H1 (cell line): Measurements from ENCODE around the gene TFPT. TPM values are rescaled to one million over a fixed set of nuclear protein-coding genes. Genes with fewer than 3 reads are reported as not detected.

Source experiments
- CTCF ChIA-PET: fragments of 300-600 bp; sonication (Branson Sonifier 250); formaldehyde crosslinking; loops from one replicate; lab custom pipeline; 2021; ENCODE audit not compliant: partially characterized antibody; lab: Charles Lee
- POLR2A ChIA-PET: fragments of 300-600 bp; sonication (Branson Sonifier 250); formaldehyde crosslinking; loops from one replicate; lab custom pipeline; 2021; ENCODE audit warnings: inconsistent platforms; ENCODE audit not compliant: partially characterized antibody; lab: Charles Lee
- DNase-seq, 2 experiments: peaks; one replicate each; pipeline versions ENCODE4 v3.0.0 to v3.0.0-alpha.2; 2010 to 2022; ENCODE audit warnings: low spot score in 2 of 2, low read depth in 1 of 2, mixed read lengths in 1 of 2
- FAIRE-seq: peaks from 2 replicates; lab custom pipeline; 2011; peaks lifted over from hg19 to GRCh38; lab: Jason Lieb, UNC
- H2AFZ ChIP-seq: 2 replicates; pipeline ENCODE4 v1.8.1; 2012; ENCODE audit warnings: low read length, inconsistent platforms
- H2AK5ac ChIP-seq: 2 replicates; pipeline ENCODE4 v1.6.1; 2013; ENCODE audit warnings: low read depth, low read length
- H2BK120ac ChIP-seq: replicated peaks from 2 replicates; pipeline ENCODE3; 2013; ENCODE audit warnings: low read depth, low read length, inconsistent platforms
- H2BK12ac ChIP-seq: 2 replicates; pipeline ENCODE4 v1.6.1; 2013; ENCODE audit warnings: low read depth, low read length
- H2BK15ac ChIP-seq: 2 replicates; pipeline ENCODE4 v1.6.1; 2013; ENCODE audit warnings: low read length
- H2BK20ac ChIP-seq: 2 replicates; pipeline ENCODE4 v1.6.1; 2013; ENCODE audit warnings: low read length
- H2BK5ac ChIP-seq: 2 replicates; pipeline ENCODE4 v1.6.1; 2013; ENCODE audit warnings: low read depth, low read length
- H3K14ac ChIP-seq: 2 replicates; pipeline ENCODE4 v1.6.1; 2013; ENCODE audit warnings: inconsistent platforms; ENCODE audit not compliant: insufficient read length
- H3K18ac ChIP-seq: 2 replicates; pipeline ENCODE4 v1.6.1; 2013; ENCODE audit warnings: low read length; ENCODE audit errors: extremely low read depth
- H3K23ac ChIP-seq: 2 replicates; pipeline ENCODE4 v1.6.1; 2013; ENCODE audit warnings: inconsistent platforms; ENCODE audit not compliant: insufficient read length
- H3K23me2 ChIP-seq: 2 replicates; pipeline ENCODE4 v1.6.1; 2013; ENCODE audit warnings: low read depth, low read length
- H3K27ac ChIP-seq: 2 replicates; pipeline ENCODE4 v1.6.1; 2011; ENCODE audit warnings: low read depth, low read length, inconsistent platforms
- H3K27me3 ChIP-seq, 4 experiments: replicated peaks in 1 of 4; 1 replicate in 1 of 4; 2 replicates in 3 of 4; pipeline versions ENCODE4 v1.6.1 to v1.8.1; 2011 to 2013; ENCODE audit warnings: low read length in 3 of 4, mild to moderate bottlenecking in 3 of 4, inconsistent platforms in 2 of 4, mixed read lengths in 2 of 4, moderate library complexity in 1 of 4; ENCODE audit not compliant: control insufficient read depth in 3 of 4, insufficient read depth in 3 of 4; ENCODE audit errors: extremely low read depth in 1 of 4
- H3K36me3 ChIP-seq, 4 experiments: 2 replicates each; pipeline versions ENCODE4 v1.6.1 to v1.8.1; 2011 to 2013; ENCODE audit warnings: mild to moderate bottlenecking in 4 of 4, low read length in 3 of 4, moderate library complexity in 2 of 4, control low read depth in 1 of 4, inconsistent platforms in 1 of 4; ENCODE audit not compliant: insufficient read depth in 4 of 4, control insufficient read depth in 2 of 4
- H3K4ac ChIP-seq: replicated peaks from 2 replicates; pipeline ENCODE3; 2013; ENCODE audit warnings: low read length, low read depth, mixed read lengths, inconsistent platforms; ENCODE audit not compliant: insufficient read length
- H3K4me1 ChIP-seq, 4 experiments: replicated peaks in 1 of 4; 1 replicate in 1 of 4; 2 replicates in 3 of 4; pipeline versions ENCODE4 v1.6.1 to v1.8.1; 2011 to 2013; ENCODE audit warnings: low read length in 3 of 4, inconsistent platforms in 2 of 4, mixed read lengths in 1 of 4; ENCODE audit not compliant: insufficient read depth in 4 of 4, control insufficient read depth in 3 of 4
- H3K4me2 ChIP-seq, 2 experiments: 2 replicates each; pipeline versions ENCODE4 v1.6.1 to v1.8.1; 2011 to 2013; ENCODE audit warnings: low read depth in 2 of 2, low read length in 2 of 2, control low read depth in 1 of 2, inconsistent platforms in 1 of 2, mild to moderate bottlenecking in 1 of 2; ENCODE audit not compliant: insufficient read depth in 1 of 2
- H3K4me3 ChIP-seq, 4 experiments: fragments of 200-600, 300-600 bp in 1 of 4; sonication (generic), shearing (Covaris generic), sonication (Bioruptor Twin) in 1 of 4; 2 replicates each; pipeline versions ENCODE4 v1.5.1 to v1.8.1; 2011 to 2016; ENCODE audit warnings: low read length in 4 of 4, low read depth in 3 of 4, control low read depth in 2 of 4, inconsistent platforms in 2 of 4, mild to moderate bottlenecking in 2 of 4, mixed read lengths in 1 of 4, moderate library complexity in 1 of 4; ENCODE audit not compliant: insufficient read depth in 2 of 4; ENCODE audit errors: extremely low read depth in 1 of 4
- H3K56ac ChIP-seq: replicated peaks from 2 replicates; pipeline ENCODE3; 2013; ENCODE audit warnings: low read depth, mild to moderate bottlenecking, mixed read lengths, low read length, inconsistent platforms; ENCODE audit not compliant: insufficient read length
- H3K79me1 ChIP-seq: 2 replicates; pipeline ENCODE4 v1.6.1; 2013; ENCODE audit warnings: low read depth, low read length, control low read depth
- H3K79me2 ChIP-seq, 2 experiments: 2 replicates each; pipeline versions ENCODE4 v1.6.1 to v1.8.1; 2012 to 2013; ENCODE audit warnings: low read length in 2 of 2, mild to moderate bottlenecking in 2 of 2, inconsistent platforms in 1 of 2; ENCODE audit not compliant: insufficient read depth in 2 of 2, control insufficient read depth in 1 of 2
- H3K9ac ChIP-seq, 4 experiments: replicated peaks in 1 of 4; 1 replicate in 1 of 4; 2 replicates in 3 of 4; pipeline versions ENCODE4 v1.6.1 to v1.8.1; 2011 to 2013; ENCODE audit warnings: low read depth in 3 of 4, low read length in 3 of 4, control low read depth in 2 of 4, mild to moderate bottlenecking in 2 of 4, moderate library complexity in 2 of 4, inconsistent platforms in 1 of 4; ENCODE audit errors: extremely low read depth in 1 of 4
- H3K9me3 ChIP-seq, 2 experiments: 2 replicates each; pipeline versions ENCODE4 v1.6.1 to v1.8.1; 2012 to 2013; ENCODE audit warnings: mild to moderate bottlenecking in 2 of 2, moderate library complexity in 2 of 2, control low read depth in 1 of 2, inconsistent platforms in 1 of 2, low read depth in 1 of 2, low read length in 1 of 2, mixed read lengths in 1 of 2; ENCODE audit not compliant: insufficient read depth in 2 of 2
- H4K20me1 ChIP-seq, 2 experiments: replicated peaks in 1 of 2; 2 replicates each; pipeline versions ENCODE3 to v1.8.1; 2011 to 2013; ENCODE audit warnings: inconsistent platforms in 2 of 2, low read length in 2 of 2, mild to moderate bottlenecking in 1 of 2; ENCODE audit not compliant: insufficient read depth in 2 of 2, control insufficient read depth in 1 of 2
- H4K5ac ChIP-seq: 2 replicates; pipeline ENCODE4 v1.6.1; 2013; ENCODE audit warnings: low read length, low read depth, mixed read lengths, inconsistent platforms; ENCODE audit not compliant: insufficient read length
- H4K8ac ChIP-seq: 2 replicates; pipeline ENCODE4 v1.8.0; 2013; ENCODE audit warnings: mild to moderate bottlenecking, moderate library complexity, low read length, inconsistent platforms; ENCODE audit not compliant: insufficient read depth; ENCODE audit errors: extremely low read depth
- H4K91ac ChIP-seq: replicated peaks from 2 replicates; pipeline ENCODE3; 2013; ENCODE audit warnings: low read length, mixed read lengths, inconsistent platforms; ENCODE audit not compliant: insufficient read length
- POLR2A ChIP-seq, 2 experiments: IDR thresholded peaks; 1 replicate in 1 of 2; 2 replicates in 1 of 2; pipeline ENCODE4 v1.6.1; 2011; ENCODE audit warnings: low read depth in 2 of 2, low read length in 2 of 2, mild to moderate bottlenecking in 2 of 2; ENCODE audit errors: control extremely low read depth in 1 of 2
- WGBS, 2 experiments: shearing (Covaris generic) in 1 of 2; methylation state at CpG; one replicate each; pipeline versions ENCODE4 v1.1.6 to v1.1.7; 2013 to 2015; ENCODE audit warnings: low lambda C conversion rate in 2 of 2, mixed read lengths in 2 of 2, inconsistent platforms in 1 of 2, low coverage in 1 of 2, missing lambda C conversion rate in 1 of 2; ENCODE audit not compliant: insufficient replicate concordance in 2 of 2, insufficient coverage in 1 of 2, insufficient read length in 1 of 2; ENCODE audit errors: extremely low coverage in 1 of 2, missing lambda C conversion rate in 1 of 2; 5-methylcytosine and 5-hydroxymethylcytosine counted together
- polyA plus RNA-seq, 7 experiments: library from polyadenylated mRNA; depleted of rRNA in 3 of 7; stranded (reverse) in 5 of 7; unstranded in 2 of 7; fragments of >200 nt in 5 of 7; fragments of 200-250 nt in 2 of 7; gene quantifications; 1 replicate in 5 of 7; 2 replicates in 1 of 7; 4 replicates in 1 of 7; pipeline versions ENCODE4 v1.2.1 to v1.2.3, GENCODE V29; 2011 to 2013; ENCODE audit warnings: missing spikeins in 2 of 7, mixed read lengths in 2 of 7
- total RNA-seq: library from RNA; stranded (reverse); fragmentation: NEBNext Ultra II Directional; extraction: Animal tissue kit (Norgen Biotek cat#: 25700); gene quantifications from 2 replicates; pipeline ENCODE4 v1.2.1, GENCODE V29; 2021
- TF ChIP-seq, protein P1 (sequence below): IDR thresholded peaks from 2 replicates; pipeline ENCODE4 v1.6.1; 2011; ENCODE audit warnings: low read depth, mild to moderate bottlenecking, low read length; ENCODE audit not compliant: insufficient read depth

The TFPT gene
- total and polyA plus RNA-seq, 2 of the 8 experiments (the other 6 are each of a cell fraction or from before 2014, with no cell fraction given) = 10.4 to 17.7 TPM

DNA sequence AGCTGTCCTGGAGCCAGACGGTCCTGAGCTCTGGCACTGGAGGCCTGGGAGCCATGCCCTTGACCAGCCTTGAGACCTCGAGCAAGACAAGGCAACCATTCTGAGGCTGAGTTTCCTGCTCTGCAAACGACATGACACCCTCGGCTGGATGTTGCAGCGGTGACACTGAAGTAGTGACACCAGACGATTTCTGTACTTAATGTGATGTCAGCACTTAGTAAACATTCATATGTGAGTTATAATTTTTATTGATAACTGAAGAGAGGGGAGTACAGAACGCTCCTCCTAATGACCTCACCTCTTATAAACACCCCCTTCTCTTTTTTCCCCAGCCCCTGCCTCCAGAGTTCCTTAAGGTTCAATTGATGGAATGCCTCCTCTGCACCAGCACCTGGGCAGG lies 7.0 kb downstream of the TFPT start:
- Histone ChIP-seq H2BK20ac (no peak overlapping the region), H3K27ac (no peak overlapping the region)
- 85% methylated on average over 7 of the region's 7 CpGs; no CpG with 5 or more reads in 1 of the 2 experiments for WGBS, 2 experiments

More for the DNA sequence above, 7.0 kb downstream of the TFPT start:
- H3K4ac ChIP-seq = no peak overlapping the region
- DNase-seq = no peak
- H3K56ac ChIP-seq = no peak overlapping the region
- no peak overlapping the region for H2BK5ac ChIP-seq
- no peak overlapping the region for H2AFZ ChIP-seq
- H2BK15ac ChIP-seq = no peak overlapping the region
- no peak overlapping the region for H3K9ac ChIP-seq
- no peak overlapping the region for H4K8ac ChIP-seq
- H4K5ac ChIP-seq = no peak overlapping the region
- no peak overlapping the region for H3K14ac ChIP-seq
- H3K9me3 ChIP-seq = no peaks in the 10 kb centered on the region
- TF ChIP-seq, protein P1, sequence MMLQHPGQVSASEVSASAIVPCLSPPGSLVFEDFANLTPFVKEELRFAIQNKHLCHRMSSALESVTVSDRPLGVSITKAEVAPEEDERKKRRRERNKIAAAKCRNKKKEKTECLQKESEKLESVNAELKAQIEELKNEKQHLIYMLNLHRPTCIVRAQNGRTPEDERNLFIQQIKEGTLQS = no peak
- TF ChIP-seq POLR2A (IDR thresholded peaks at IDR 0.05; ENCODE audit: control extremely low read depth in 1 of 2, low read depth in 2 of 2, low read length in 2 of 2) = peak in 1 of 2 experiments; percentile 28; a peak in 1 of 3 replicates
- TF ChIP-seq, all 59 proteins: peak for 1
- CTCF ChIA-PET = no interaction called here
- Histone ChIP-seq H3K23ac (no peak overlapping the region), H4K20me1 (peaks cover 3 to 16% of the 10 kb centered on the region in 2 experiments), H3K23me2 (no peaks in the 10 kb centered on the region), H3K27me3 (no peaks in the 10 kb centered on the region), H3K79me2 (peaks cover 0 to 6% of the 10 kb centered on the region in 2 experiments; a peak in 2 of 4 replicates), H3K4me3 (no peak overlapping the region), H2BK12ac (no peak overlapping the region), H3K4me2 (no peak overlapping the region), H3K79me1 (no peaks in the 10 kb centered on the region; the same call in 1 of the 2 replicates), H2BK120ac (no peak overlapping the region), H2AK5ac (no peak overlapping the region), H3K4me1 (0 out of 7 replicates have a peak, but pooled peaks cover 0 to under 1% (median 0%) of the 10 kb centered on the region in 4 experiments), H3K18ac (no peak overlapping the region), H3K36me3 (peaks cover 18 to 54% (median 47%) of the 10 kb centered on the region in 4 experiments), H4K91ac (no peak overlapping the region)
- FAIRE-seq = no peak
- POLR2A ChIA-PET = interaction anchor here (0.6 to 9.2 kb wide), 8 partner anchors 8 to 50 kb away, joined by 3 to 116 read pairs (median 4); partner anchors contain the start of genes CNOT3, LENG1, PRPF31 and TFPT
